Stomach (tissue), 4 donors: ENCODE results near the gene UGT1A6.

Experiments used
- CTCF ChIP-seq, 7 experiments: fragments of 450-650 bp in 4 of 7; fragments of 200-600 bp in 3 of 7; sonication (generic) in 3 of 7; IDR thresholded peaks; one replicate each; pipeline ENCODE4 v1.5.1; 2016 to 2019; ENCODE audit warnings: antibody characterized with exemption in 7 of 7, control low read depth in 2 of 7, mild to moderate bottlenecking in 1 of 7
- EP300 ChIP-seq: sonication (generic); formaldehyde crosslinking; IDR thresholded peaks from one replicate; pipeline ENCODE4 v1.6.1; 2017; ENCODE audit warnings: antibody characterized with exemption
- POLR2A ChIP-seq, 4 donors: fragments of 450-650 bp; IDR thresholded peaks; one replicate each; pipeline ENCODE4 v1.6.1; 2016; ENCODE audit warnings: antibody characterized with exemption in 4 of 4, control low read depth in 2 of 4, mild to moderate bottlenecking in 1 of 4, moderate library complexity in 1 of 4
- POLR2AphosphoS5 ChIP-seq, 3 donors: sonication (generic); formaldehyde crosslinking; IDR thresholded peaks; one replicate each; pipeline ENCODE4 v1.6.1; 2016; ENCODE audit warnings: antibody characterized with exemption in 3 of 3

DNA sequence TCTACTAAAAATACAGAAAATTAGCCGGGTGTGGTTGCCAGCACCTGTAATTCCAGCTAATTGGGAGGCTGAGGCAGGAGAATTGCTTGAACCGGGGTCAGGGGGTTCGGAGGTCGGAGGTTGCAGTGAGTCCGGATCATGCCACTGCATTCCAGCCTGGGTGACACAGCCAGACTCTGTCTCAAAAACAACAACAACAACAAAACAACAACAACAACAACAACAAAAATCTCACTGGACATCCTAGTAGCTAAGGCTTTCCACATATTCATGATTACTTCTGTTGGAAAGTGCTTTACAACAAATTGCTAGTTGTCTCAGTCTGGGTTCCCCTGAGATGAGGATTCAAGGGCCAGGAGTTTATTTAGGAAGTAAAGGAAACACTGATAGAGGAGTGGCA, 81.2 kb downstream of the UGT1A6 start:
- TF ChIP-seq CTCF (IDR thresholded peaks at IDR 0.05) = no peak
- no peak for TF ChIP-seq POLR2AphosphoS5 (IDR thresholded peaks at IDR 0.05)
- no peak for TF ChIP-seq POLR2A (IDR thresholded peaks at IDR 0.05)
- TF ChIP-seq EP300 = no peak
